ENCODE data around the gene SFI1. TPM values are rescaled to one million over a fixed set of nuclear protein-coding genes. Genes with fewer than 3 reads are reported as not detected.
A peak's percentile ranks its signal among the peaks of the same experiment; 100 is the strongest.

The SFI1 gene
- total RNA-seq, 4 donors from 2014 or later: 31.1 to 57.6 (median 43.1) TPM

DNA sequence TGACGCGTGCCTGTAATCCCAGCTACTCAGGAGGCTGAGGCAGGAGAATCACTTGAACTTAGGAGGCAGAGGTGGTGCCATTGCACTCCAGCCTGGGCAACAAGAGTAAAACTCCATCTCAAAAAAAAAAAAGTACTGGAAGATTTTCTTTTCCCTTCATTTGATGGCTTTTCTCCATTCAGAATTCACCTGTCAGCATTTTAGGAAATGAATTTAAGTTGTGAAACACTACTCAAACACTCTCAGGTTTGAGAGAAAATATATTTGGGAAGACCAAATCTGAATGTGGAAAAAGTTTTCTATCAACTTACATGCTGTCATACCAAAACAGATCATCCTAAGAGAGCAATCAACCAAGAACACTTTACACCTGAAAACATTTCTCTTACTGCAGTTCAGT lies 9.4 kb upstream of the SFI1 start:
- intact Hi-C loops (cut with DNase I): no loop called here
- H3K36me3 ChIP-seq: peaks cover 2 to 15% of the 10 kb centered on the region in 2 donors
- H3K4me1 ChIP-seq: peaks cover 11 to 20% of the 10 kb centered on the region in 2 donors
- no peak overlapping the region for H3K4me3 ChIP-seq (replicated peaks in 1 of 3)
- no peak for DNase-seq
- H3K9me3 ChIP-seq: no peaks in the 10 kb centered on the region
- 95 to 97% methylated on average over 2 of the region's 2 CpGs for WGBS, 2 donors
- H3K27ac ChIP-seq: no peak overlapping the region
- TF ChIP-seq POLR2A (IDR thresholded peaks at IDR 0.05): no peak
- TF ChIP-seq, protein P1, sequence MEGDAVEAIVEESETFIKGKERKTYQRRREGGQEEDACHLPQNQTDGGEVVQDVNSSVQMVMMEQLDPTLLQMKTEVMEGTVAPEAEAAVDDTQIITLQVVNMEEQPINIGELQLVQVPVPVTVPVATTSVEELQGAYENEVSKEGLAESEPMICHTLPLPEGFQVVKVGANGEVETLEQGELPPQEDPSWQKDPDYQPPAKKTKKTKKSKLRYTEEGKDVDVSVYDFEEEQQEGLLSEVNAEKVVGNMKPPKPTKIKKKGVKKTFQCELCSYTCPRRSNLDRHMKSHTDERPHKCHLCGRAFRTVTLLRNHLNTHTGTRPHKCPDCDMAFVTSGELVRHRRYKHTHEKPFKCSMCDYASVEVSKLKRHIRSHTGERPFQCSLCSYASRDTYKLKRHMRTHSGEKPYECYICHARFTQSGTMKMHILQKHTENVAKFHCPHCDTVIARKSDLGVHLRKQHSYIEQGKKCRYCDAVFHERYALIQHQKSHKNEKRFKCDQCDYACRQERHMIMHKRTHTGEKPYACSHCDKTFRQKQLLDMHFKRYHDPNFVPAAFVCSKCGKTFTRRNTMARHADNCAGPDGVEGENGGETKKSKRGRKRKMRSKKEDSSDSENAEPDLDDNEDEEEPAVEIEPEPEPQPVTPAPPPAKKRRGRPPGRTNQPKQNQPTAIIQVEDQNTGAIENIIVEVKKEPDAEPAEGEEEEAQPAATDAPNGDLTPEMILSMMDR (IDR thresholded peaks at IDR 0.05): no peak
- H3K27me3 ChIP-seq: no peaks in the 10 kb centered on the region

DNA sequence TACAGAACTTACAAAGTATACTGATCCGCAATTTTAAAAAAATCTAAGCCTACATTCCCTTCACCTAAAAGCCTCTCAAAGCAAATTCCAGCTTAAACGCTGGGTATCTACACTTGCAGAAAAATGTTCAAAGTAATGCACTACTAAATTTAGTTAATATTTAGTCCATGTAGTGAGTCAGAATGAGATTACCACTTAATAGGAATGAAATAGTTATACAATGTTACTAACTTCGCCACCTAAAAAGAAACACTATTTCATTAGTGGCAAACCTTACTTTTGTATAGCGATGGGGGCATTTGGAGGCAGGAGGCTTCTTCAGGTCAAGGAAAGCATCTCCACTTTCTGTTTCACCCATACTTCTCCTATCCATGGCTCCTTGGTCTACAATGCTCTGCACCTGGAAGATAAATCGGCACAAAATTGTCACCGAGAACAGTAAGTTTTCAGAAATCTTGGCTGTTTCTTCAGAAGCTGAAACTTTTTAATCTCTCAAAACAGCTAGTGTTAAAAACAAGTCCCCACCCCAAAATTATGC lies 7.9 kb upstream of the SFI1 start:
- Histone ChIP-seq H3K4me1 (peaks cover 11 to 20% of the 10 kb centered on the region in 2 donors), H3K4me3 (replicated peaks in 1 of 3) (peak overlapping the region in 2 of 3 donors; percentile 42 to 57), H3K9me3 (no peaks in the 10 kb centered on the region), H3K27me3 (no peaks in the 10 kb centered on the region), H3K36me3 (peaks cover 0 to 15% of the 10 kb centered on the region in 2 donors), H3K27ac (peak overlapping the region in 2 of 3 donors; percentile 94 to 96)
- WGBS, 2 donors: 81 to 85% methylated on average over 6 of the region's 6 CpGs
- DNase-seq: no peak
- intact Hi-C loops (cut with DNase I): no loop called here
- no peak for TF ChIP-seq POLR2A (IDR thresholded peaks at IDR 0.05)
- TF ChIP-seq, protein P1 (IDR thresholded peaks at IDR 0.05): no peak

DNA sequence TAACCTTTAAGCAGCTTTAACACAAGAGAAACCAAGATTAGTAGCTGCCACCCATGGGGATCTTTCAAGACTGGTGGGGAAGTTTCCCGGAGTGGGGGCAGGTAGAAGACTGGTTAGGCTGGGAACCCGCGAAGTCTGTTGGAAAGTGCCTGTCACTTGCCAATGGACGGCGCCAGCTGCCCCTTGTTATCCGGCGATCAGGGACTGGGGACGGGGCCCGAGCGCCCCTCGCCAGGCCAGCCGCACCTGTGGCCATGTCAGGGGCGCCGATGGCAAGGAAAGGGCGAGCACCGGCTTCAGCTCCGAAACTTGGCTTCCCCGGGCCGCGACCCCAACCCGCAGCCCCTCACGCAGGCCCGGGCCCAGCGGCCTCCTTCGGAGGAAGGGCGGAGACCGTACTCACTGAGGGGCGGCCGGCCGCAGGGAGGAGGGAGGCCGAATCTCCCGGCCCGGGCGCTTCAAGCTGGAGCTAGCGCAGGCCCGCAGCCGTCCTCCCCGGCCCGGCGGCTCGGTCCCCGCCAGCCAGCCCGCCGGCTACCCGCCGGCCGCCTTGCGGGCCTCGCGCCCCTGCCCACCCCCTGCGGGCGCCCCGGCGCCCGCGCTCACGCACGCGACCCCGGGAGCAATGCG lies 7.2 kb upstream of the SFI1 start:
- DNase-seq: peak; percentile 46 to 49
- H3K9me3 ChIP-seq: no peaks in the 10 kb centered on the region
- peaks cover 11 to 24% of the 10 kb centered on the region in 2 donors for H3K4me1 ChIP-seq
- H3K27me3 ChIP-seq: no peaks in the 10 kb centered on the region
- peak overlapping the region in 2 of 3 donors; percentile 94 to 96 for H3K27ac ChIP-seq
- H3K36me3 ChIP-seq: peaks cover 0 to 12% of the 10 kb centered on the region in 2 donors
- intact Hi-C loops (cut with DNase I): no loop called here
- peak overlapping the region; percentile 54 to 91 (median 57) for H3K4me3 ChIP-seq (replicated peaks in 1 of 3)
- TF ChIP-seq POLR2A (IDR thresholded peaks at IDR 0.05): no peak
- TF ChIP-seq, protein P1 (IDR thresholded peaks at IDR 0.05): no peak
- WGBS, 2 donors: 0 to 1% methylated on average over 10 to 14 of the region's 61 CpGs

DNA sequence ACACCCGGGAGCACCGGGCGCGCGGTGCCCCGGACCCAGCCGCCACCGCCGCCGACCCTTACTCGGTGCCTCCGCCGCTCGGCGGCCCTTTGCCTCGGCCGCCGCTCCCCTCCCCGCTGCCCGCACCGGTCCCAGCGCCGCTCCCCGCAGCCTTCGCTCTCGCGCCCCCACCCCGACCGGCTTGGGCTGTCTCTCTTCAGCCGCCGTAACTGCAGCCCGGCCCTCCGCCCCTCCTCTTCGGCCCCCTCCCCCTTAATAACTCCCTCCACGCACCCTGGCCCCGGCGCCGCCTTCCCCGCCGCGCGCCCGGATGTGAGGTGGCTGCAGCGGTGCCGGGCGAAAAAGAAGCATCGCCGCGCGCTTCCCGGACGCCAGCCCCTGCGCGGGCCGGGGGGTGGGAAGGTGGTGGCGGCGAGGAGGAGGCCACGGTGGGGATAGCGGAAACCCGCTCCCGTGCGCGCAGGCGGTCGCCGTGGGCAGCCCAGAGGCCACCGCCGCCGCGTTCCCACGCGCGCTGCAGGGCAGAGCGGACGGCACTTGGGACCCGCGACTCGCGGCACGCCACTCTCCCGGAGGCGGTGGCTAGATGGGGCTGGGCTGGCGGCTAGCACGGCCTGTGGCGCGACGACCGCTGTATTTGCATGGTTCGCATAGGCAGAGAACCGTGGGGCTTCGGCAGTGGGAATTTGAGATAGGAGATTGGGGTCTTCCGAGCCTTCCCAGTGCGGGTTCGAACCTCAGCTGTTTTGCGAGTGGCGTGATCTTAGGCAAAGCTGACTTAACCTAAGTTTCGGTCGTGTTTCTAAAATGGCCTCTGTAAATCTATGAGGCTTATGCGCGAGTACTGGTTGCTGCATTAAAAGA lies 6.5 kb upstream of the SFI1 start, which contains the start of gene EIF4ENIF1:
Gene EIF4ENIF1 (minus strand): TSS at position 211 of the 864 bp plus-strand sequence. CDS start 1,124 bp downstream, outside the sequence.
- Histone ChIP-seq H3K27me3 (no peaks in the 10 kb centered on the region), H3K4me1 (peaks cover 11 to 29% of the 10 kb centered on the region in 2 donors), H3K4me3 (replicated peaks in 1 of 3) (peak within 1 kb of the TSS; percentile 54 to 91 (median 57)), H3K9me3 (no peaks in the 10 kb centered on the region), H3K27ac (peak within 1 kb of the TSS; percentile 94 to 99 (median 96)), H3K36me3 (peaks cover 0 to 9% of the 10 kb centered on the region in 2 donors)
- 1 to 2% methylated on average over 19 of the region's 100 CpGs for WGBS, 2 donors
- TF ChIP-seq, protein P1 (IDR thresholded peaks at IDR 0.05): no peak
- TF ChIP-seq POLR2A (IDR thresholded peaks at IDR 0.05): peak; percentile 42 to 82
- intact Hi-C loops (cut with DNase I): loop anchor here (10.0 kb wide), 2 partner anchors 145 kb away; partner anchors contain the start of gene PATZ1
- peak; percentile 89 for DNase-seq

Measured in thyroid gland (tissue), 4 donors.